ENCODE measurements around the gene ETFB.
"Not testable (repeated sequence)": the region's sequence is repeated elsewhere in the genome, so short reads cannot be mapped to it uniquely, and the experiment has no call there.

ETFB gene

DNA sequence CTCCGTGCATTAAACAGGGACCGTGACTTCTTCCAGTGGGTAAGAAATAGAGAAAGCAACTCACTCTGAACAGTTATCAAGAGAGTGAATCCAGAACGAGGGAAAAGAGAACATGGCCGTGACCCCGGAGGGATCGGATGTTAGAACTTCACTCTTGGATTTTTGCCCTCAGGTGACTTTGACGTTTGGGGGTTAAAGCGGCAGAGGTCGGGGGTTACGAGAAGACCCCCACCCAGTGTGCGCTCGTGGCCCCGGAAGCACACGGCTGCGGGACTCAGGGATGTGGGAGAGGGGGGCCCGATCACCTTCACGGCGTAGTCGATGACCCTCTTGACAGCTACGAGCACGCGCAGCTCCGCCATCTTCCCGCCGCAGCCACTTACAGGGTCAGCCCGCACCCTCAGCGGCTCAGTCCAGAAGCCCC is at the start of gene ETFB:
ETFB (minus strand) TSS at position 424 of the 424 bp plus-strand sequence; CDS start at position 362, 62 bp downstream.
- no peak for DNase-seq (ENCODE audit: low read depth)

DNA sequence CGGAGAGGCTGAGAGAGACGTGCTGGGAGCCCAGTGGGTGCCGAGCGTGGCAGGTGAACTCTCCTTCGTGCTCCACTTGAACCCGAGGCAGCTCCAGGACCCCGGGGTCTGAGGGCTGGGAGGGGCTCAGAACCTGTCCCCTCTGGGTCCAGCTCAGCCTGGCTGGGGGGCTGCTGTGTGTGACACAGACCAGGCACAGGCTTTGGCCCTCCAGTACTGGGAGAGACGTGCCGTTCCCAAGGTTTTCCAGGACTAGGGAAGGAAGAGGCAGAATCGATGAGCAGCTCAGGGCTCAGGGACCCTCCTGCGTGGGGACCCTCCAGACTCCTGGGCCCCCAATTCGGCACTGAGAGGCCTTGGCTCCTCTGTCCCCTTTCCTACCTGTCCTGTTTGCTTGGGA is 49.0 kb upstream of the ETFB start:
- no peak for DNase-seq (ENCODE audit: low read depth)

DNA sequence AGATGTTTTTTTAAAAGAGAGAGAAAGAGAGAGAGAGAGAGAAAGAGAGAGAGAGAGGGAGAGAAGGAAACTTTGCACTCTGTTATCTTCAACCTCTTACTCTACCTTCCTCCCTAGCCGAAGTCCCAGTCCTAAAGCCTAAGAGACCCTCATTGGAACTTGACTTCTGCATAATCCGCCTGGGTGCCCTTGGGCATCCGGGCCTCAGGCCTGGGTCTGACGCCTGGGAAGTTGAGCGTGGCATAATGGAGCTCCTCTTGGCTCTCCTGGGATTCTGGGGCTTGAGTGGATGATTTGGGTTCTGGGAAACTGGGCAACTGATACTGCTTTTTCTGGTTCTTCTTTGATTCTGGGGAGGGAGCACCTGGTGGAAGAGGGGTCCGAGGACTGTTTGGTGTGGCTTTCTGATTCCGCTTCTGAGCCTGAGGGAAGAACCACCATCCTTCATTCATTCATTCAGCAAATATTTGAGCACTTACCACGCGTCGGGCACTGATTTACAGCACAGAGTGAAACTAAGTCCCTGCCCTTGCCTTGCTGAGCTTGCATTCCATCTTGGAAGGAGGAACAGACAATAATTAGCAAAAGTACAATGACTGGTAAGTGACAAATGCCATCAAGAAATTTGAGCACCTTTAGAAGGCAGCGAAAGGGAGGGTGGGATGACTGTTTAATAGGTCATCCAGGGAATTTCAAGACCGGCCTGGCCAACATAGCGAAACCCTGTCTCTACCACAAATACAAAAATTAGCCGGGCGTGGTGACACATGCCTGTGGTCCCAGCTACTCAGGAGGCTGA is 45.0 kb upstream of the ETFB start:
- DNase-seq (ENCODE audit: low read depth), result no peak

DNA sequence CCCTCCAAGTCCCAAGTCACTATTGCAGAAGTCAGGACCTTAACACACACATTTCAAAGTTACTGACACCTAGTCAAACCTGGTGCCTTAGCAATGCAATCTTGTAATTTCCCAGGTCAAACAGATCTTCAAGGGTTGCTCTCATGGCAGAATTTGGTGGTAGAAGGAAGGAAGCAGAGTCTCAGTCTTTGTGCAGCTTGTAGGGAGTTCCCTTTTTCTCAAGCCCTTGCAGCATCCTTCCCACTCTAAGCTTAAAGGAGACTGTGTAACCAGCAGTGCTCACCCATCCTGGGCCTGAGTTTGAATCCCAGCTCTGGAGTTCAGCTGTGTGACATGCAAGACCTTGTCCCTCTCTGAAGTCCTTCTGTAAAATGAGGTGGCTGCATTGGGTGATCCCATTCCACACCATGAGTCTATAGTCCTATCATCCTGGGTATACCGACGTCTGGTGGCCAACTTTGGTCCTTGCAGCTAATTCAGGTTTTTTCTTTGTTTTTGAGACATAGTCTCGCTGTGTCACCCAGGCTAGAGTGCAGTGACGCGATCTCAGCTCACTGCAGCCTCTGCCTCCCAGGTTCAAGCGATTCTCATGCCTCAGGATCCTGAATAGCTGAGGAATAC is 41.4 kb upstream of the ETFB start:
- no peak for DNase-seq (ENCODE audit: low read depth)

DNA sequence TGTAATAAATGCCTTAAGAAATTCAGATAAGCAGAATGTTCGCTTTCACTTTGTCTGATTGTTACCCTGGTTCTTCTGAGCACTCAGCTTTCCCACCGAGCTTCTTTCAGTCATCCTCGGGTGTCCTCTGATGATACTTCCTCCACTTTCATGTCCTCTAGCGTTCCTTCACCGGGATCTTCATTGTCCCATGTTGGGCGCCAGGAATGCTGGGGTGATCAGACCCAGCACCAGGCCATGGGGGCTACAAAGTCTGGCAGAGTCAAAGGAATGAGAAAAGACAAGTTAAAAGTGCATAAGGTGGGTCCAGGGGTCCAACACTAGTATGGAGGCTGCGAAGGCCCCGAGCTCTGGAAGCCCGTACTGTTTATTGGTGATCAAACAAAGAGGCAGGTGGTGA is 35.9 kb upstream of the ETFB start:
- DNase-seq (ENCODE audit: low read depth), result no peak

DNA sequence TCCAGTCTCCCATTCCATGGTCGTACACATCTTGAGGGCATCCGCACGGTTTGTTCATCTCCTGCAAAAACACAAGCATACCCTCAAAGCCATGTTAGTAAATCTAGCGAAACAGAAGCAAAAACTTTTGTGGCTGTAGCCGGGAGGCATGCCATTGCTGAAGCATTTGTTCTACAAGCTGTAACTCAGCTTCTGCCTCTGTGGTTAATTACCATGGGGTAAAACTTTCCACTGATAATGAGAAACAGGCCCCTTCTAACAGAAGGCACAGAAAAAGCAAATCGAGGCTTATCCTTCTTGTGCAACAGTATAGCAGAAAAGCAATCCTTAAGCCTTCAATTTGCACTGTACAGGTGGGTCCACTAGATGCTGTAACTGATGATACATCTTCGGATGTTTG is 33.7 kb upstream of the ETFB start:
- DNase-seq (ENCODE audit: low read depth), result not testable (repeated sequence)

DNA sequence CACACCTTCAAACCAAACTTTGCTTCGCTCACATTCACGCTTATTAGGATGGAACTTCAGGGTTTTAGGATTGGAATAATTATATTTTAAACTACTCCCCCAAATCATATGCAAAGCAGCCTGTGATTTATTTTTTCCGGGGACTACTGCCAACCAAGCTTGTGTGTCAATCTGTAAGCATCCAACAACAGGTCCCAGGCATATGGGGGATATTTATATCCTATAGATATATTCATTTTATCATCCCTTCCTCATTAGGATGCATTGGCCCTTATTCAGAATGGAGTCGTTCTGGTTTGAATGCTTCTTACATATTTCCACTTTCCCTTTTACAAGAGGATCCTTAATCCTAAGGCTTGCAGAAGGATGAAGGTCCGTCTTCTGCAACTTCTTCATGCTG is 33.0 kb upstream of the ETFB start:
- DNase-seq (ENCODE audit: low read depth), result no peak

DNA sequence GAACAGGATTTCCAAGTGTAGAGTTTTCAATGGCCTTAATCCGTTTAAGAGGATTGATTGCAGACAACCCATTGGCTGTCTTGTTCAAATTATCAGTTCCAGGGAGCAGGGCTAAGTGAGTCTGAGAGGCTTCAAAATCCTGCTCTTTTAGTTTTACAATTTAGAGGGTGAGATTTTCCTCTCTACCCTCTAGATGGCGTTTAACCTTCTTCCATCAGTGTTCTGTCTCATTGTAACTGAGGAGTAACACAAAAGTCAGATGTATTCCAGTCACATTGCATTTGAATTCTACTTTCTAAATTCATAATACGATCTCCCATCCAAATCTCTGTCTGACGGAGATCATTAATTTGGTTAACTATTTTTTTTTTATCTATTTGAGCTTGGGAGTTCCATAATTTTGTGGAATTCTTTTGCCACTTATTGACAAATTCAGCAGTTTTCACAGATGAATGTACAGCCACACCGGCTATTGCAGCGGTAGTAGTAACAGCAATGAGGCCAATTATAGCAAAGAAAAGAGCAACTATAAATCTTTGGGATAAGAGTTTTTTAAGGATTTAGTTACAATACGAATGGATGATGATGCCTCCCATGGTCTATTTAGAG is 32.0 kb upstream of the ETFB start:
- no peak for DNase-seq (ENCODE audit: low read depth)

DNA sequence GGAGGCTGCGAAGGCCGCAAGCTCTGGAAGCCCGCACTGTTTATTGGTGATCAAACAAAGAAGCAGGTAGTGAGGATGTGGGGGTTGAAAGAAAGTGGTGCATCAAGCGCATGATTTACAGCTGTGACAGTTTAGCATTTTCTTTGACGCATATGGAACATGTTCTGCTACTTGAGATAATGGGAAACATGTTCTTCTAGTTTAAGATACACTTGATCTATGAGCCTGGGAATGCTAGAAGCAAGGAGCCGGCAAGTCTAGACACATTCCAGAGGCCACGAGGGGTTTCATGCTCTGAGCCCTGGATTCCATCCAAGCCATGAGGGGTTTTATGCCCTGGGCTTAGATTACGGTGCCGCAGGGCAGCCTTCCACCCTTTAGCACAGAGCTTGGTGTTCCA is 31.3 kb upstream of the ETFB start:
- not testable (repeated sequence) for DNase-seq (ENCODE audit: low read depth)

DNA sequence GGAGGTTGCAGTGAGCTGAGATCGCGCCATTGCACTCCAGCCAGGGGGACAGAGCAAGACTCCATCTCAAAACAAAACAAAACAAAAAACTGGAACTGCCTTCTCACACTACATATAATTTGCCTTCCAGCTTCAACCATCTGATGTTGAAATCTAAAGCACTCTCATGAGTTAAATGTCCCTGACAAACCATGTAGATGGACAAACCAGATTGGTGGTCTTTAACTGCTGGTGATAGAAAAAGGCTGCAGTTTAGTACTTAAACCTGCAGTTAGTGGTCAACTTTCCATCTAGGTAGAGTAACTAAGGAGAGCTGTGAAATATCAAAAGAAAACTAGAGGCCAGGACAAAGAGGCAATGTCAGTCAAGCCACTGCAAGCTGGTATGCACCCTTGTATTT is 30.0 kb upstream of the ETFB start:
- no peak for DNase-seq (ENCODE audit: low read depth)

DNA sequence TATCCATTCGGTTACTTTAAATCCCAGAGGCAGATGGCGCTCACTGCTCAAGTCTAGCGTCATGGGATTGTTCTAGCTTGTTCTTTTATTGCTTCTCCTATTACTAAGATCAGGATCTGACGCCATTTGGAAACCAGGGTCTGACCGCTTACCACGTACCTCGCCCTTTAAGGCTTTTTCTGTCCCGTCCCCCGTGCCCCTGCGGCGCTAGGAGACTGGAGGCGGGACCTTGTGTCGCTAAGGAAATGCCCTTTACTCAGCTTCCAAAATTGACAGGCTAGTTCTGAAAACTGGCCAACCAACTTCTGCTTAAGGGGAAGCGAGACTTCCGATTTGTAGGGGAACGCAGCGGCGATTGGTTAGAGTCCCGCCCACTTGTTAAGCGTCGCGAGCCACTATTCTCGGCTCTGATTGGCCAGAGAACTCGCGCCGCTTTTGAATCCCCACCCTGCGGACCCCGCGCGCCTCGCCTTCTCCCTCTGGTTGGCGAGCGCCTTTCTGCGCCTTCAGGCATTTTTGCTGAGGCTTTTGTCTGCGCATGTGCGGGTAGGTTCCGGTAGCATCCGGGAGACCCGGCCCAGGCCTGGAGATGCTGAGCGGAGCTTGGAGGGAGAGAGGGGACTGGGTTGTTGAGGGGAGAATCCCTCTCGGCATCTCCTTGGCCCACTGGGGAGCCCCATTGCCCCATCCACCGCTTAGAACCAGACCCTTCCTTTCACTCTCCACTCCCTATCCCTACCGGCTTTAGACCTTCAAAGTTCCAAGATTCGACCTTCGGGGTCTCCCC is 28.1 kb upstream of the ETFB start:
- DNase-seq (ENCODE audit: low read depth), result peak; percentile 80

DNA sequence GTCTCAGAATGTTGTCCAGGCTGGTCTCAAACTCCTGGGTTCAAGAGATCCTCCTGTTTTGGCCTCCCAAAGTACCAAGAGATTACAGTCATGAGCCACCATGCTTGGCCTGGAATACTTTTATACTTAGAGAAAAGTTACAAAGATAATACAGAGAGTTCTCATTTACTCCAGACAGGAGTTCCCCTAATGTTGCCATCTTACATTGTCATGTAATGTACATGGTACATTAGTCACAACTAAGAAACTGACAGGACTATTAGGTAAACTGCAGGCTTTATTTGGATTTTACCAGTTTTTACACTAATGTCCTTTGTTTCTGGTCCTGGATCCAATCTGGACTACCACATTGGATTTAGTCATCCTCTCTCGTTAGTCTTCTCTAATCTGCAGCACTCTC is 26.5 kb upstream of the ETFB start:
- DNase-seq (ENCODE audit: low read depth), result no peak

DNA sequence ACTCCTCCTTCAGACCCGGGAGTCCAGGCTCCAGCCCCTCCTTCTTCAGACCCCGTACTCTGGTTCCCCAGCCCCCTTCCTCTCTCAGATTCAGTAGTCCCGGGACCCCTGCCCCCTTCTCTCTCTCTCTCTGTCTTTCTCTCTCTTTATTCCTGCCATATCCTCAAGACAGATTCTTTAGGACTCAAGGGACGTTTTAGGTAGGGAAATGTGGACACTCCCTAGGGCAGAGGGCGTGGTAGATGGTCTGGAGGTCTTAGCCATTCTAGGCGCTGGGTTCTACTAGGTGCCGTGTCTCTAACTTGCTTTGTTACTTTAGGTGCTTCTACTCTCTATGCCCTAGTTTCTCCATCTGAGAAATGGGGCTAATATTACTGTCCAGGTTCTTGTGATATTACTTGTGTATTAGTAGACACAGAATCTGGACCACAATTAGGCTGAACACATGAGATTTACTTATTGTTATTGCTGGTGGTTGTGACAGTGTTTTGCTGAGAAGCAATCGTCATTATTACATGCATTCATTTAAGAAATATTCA is 25.0 kb upstream of the ETFB start:
- DNase-seq (ENCODE audit: low read depth), result no peak

DNA sequence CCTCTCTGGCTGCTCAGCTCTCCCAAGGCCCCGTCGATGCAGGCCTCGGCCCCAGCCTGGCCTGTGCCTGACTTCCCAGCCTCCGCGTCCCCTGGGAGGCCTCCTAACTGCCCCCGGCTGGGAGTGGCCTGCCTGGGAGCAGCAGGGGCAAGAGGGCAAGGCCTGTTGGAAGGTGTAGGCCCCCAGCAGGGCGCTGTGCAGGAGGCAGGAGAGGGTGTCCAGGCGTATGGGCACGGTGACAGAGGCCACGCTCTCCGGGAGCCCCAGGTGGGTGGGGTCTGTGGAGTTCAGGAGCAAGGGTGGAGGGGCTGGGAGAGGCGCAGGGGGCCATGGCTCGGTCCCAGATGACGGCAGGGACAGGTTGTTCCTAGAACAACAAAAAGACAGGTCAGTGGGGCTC is 23.0 kb upstream of the ETFB start:
- no peak for DNase-seq (ENCODE audit: low read depth)

DNA sequence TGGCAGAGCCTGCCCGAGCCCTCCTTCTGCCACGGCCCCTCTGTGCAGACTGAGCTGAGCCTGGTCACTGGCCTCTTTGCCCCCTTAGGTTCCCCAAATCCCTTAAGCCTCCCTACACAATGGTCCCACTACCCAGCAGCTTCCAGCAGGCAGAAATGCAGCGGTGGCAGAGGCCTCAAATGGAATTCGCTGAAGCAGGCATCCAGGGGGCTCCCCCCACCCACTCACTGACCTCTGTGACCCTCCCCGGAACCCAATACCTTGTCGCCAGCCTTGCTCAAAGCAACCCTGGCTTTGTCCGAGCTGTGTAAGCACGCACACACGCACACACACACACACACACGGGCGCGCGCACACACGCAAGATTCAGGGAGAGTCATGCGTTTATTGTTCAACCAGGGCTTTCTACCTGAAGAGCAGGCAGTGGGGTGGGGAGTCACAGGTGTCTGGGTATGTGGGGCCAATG is 21.8 kb upstream of the ETFB start, which contains the start of gene LIM2:
LIM2 (minus strand) TSS at position 51 of the 466 bp plus-strand sequence. CDS start 531 bp downstream, outside the sequence.
- DNase-seq (ENCODE audit: low read depth), result no peak

DNA sequence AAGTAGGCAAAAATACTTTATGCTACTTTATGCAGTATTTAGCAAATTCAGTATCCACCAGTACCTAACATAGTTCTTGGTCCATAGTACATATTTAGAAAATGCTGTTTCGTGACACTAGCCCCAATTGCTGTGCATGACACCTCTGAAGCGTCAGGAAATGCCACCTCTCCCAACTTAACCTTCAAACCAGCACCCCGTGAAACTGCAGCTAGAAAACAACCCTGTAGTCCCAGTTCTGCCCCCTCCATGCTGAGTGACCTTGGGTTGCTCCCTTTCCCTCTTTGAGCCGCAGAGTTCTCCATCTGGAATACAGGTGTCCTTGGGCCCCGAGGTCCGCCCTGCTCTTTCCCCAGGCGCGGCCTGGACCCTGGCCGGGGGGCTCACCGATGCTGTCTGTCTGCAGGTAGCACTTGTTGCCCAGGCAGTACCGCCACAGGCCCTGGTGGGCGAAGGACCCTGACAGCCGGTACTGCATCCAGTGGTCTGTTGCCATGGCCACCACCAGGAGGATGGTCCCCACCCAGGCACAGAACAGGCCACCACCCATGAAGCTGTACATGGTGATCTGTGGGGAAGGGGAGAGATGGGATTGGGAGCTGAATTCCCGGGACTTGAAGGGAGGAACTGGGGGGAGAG is 20.8 kb upstream of the ETFB start:
- DNase-seq (ENCODE audit: low read depth), result no peak

DNA sequence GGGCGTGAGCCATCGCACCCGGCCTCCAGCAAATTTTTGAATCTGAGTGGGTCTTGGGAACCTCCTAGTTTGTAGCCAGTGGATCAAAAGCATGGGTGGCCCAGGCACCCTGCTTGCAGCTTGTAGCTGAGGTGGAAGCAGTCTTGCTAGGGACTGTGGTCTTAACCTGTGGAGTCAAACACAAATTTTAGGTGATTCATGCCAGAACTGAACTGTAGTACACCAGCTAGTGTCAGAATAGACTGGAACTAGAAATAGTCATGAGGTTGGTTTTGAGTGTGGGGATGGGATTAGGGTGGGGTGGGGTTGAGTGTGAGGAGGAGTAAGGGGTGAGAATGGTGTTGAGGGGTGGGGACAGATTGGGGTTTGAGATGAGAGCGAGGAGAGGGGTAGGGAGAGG is 15.8 kb upstream of the ETFB start:
- DNase-seq (ENCODE audit: low read depth), result no peak

DNA sequence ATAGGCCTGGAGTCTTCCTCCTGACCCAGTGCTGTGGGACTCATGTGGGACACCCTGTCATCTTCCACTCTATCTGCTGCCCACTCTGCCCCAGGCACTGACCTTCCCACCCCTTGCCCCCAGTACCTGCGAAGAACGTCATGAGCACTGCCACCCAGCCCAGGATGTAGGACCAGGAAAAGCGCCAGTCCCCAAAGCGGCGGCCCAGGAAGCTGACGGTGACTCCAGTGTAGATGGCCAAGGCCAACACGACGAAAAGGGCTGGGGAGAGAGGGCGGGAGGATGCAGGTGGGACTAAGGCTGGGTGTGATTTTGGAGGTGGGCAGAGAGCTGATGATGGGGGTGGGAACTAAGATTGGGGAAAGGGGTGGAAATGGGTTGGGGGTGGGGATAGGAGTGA is 14.2 kb upstream of the ETFB start:
- no peak for DNase-seq (ENCODE audit: low read depth)

DNA sequence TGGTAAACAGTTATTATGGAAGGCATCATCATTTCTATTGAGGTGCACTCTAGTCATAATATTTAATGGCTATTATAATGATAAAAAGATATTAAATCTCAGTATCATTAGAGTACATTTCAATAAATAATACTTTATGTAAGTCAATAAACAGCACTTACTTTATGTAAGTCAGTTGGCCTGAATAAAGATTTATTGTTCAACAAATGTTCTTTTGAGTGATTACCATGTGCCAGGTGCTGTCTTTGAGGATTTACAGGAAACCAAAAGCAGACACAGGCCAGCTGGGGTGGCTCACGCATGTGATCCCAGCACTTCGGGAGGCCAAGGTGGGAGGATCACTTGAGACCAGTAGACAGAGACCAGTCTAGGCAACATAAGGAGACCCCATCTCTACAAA is 11.2 kb upstream of the ETFB start:
- DNase-seq (ENCODE audit: low read depth), result no peak

DNA sequence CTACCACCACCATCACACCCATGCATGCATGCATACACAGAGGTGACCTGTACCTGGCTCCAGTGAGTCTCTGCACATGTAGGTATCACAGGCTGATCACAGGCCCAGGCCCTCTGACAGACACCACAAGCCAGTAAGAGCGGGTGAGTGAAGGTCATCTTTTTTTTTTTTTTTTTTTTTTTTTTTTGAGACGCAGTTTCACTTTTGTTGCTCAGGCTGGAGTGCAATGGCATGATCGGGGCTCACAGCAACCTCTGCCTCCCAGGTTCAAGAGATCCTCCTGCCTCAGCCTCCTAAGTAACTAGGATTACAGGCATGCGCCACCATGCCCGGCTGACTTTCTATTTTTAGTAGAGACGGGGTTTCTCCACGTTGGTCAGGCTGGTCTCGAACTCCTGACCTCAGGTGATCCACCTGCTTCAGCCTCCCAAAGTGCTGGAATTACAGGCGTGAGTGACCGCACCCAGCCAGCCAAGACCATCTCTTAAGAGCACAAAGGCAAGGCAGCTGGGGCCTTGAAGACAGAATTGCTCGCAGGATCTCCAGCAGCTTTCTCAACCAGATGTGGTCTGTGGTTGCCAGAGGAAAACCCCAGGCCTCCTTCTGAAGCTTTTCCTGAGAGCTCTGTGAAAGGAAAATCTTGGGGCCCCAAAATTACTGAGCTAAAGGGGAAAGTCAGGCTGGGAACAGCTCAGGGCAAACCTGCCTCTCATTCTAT is 9.5 kb upstream of the ETFB start:
- no peak for DNase-seq (ENCODE audit: low read depth)
